Upper lobe of left lung (tissue), 4 donors: ENCODE data around the gene PRPH.

Source experiments
- EP300 ChIP-seq, 4 donors: sonication (generic); formaldehyde crosslinking; IDR thresholded peaks; one replicate each; pipeline ENCODE4 v1.5.1; 2017; ENCODE audit warnings: antibody characterized with exemption in 4 of 4, control low read depth in 2 of 4
- POLR2A ChIP-seq, 4 donors: fragments of 450-650 bp; IDR thresholded peaks; one replicate each; pipeline ENCODE4 v1.5.1; 2016 to 2017; ENCODE audit warnings: antibody characterized with exemption in 4 of 4, mild to moderate bottlenecking in 2 of 4
- POLR2AphosphoS5 ChIP-seq, 2 donors: sonication (generic); formaldehyde crosslinking; IDR thresholded peaks; one replicate each; pipeline ENCODE4 v1.5.1; 2017; ENCODE audit warnings: antibody characterized with exemption in 2 of 2
- TF ChIP-seq, protein P1 (sequence below), 6 experiments: fragments of 450-650 bp in 4 of 6; fragments of 200-600 bp in 2 of 6; sonication (generic) in 2 of 6; IDR thresholded peaks; one replicate each; pipeline ENCODE4 v1.5.1; 2016 to 2019; ENCODE audit warnings: antibody characterized with exemption in 6 of 6

DNA sequence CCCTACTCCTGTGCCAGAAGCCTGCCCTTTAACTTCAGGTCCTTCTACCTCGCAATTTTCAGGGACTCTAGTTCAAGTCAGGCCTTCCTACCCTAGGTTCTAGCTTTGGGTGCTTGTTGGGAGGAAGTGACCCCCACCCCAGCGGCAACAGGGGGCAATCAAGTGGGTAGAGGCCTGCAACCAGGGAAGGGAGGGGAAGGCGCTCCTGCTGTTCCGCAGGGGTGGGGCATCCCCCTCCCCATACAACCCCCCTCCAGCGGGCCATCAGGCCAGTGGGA, 204 bp upstream of the PRPH start:
- TF ChIP-seq, protein P1, sequence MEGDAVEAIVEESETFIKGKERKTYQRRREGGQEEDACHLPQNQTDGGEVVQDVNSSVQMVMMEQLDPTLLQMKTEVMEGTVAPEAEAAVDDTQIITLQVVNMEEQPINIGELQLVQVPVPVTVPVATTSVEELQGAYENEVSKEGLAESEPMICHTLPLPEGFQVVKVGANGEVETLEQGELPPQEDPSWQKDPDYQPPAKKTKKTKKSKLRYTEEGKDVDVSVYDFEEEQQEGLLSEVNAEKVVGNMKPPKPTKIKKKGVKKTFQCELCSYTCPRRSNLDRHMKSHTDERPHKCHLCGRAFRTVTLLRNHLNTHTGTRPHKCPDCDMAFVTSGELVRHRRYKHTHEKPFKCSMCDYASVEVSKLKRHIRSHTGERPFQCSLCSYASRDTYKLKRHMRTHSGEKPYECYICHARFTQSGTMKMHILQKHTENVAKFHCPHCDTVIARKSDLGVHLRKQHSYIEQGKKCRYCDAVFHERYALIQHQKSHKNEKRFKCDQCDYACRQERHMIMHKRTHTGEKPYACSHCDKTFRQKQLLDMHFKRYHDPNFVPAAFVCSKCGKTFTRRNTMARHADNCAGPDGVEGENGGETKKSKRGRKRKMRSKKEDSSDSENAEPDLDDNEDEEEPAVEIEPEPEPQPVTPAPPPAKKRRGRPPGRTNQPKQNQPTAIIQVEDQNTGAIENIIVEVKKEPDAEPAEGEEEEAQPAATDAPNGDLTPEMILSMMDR (IDR thresholded peaks at IDR 0.05), result no peak
- no peak for TF ChIP-seq POLR2A (IDR thresholded peaks at IDR 0.05)
- TF ChIP-seq POLR2AphosphoS5 (IDR thresholded peaks at IDR 0.05), result no peak
- no peak for TF ChIP-seq EP300 (IDR thresholded peaks at IDR 0.05)
